Measurements from ENCODE around the gene HSPA12A. TPM values are rescaled to one million over a fixed set of nuclear protein-coding genes. Genes with fewer than 3 reads are reported as not detected.

HSPA12A gene
- total RNA-seq, 4 donors from 2014 or later = 20.2 to 55.1 (median 32.5) TPM

GRCh38 chr10:116654816-116655215, 87.5 kb downstream of the HSPA12A start:
- DNase-seq (ENCODE audit: low spot score) (no peak), ATAC-seq (ENCODE audit: low FRiP score) (no peak)
- no peak for TF ChIP-seq CTCF (IDR thresholded peaks at IDR 0.05)

GRCh38 chr10:116653885-116654284, 88.5 kb downstream of the HSPA12A start:
- no peak for TF ChIP-seq CTCF (IDR thresholded peaks at IDR 0.05)
- no peak for DNase-seq (ENCODE audit: low spot score)
- ATAC-seq (ENCODE audit: low FRiP score) = no peak

GRCh38 chr10:116648903-116649302, 93.5 kb downstream of the HSPA12A start:
- DNase-seq (ENCODE audit: low spot score) = no peak
- no peak for TF ChIP-seq CTCF (IDR thresholded peaks at IDR 0.05)
- ATAC-seq (ENCODE audit: low FRiP score) = no peak

GRCh38 chr10:116646502-116646901, 95.9 kb downstream of the HSPA12A start:
- ATAC-seq (ENCODE audit: low FRiP score) (no peak), DNase-seq (ENCODE audit: low spot score) (no peak)
- no peak for TF ChIP-seq CTCF (IDR thresholded peaks at IDR 0.05)

GRCh38 chr10:116637830-116638229, 104.5 kb downstream of the HSPA12A start:
- TF ChIP-seq CTCF (IDR thresholded peaks at IDR 0.05) = no peak
- DNase-seq (ENCODE audit: low spot score) (no peak), ATAC-seq (ENCODE audit: low FRiP score) (no peak)

GRCh38 chr10:116636976-116637375, 105.4 kb downstream of the HSPA12A start:
- ATAC-seq (ENCODE audit: low FRiP score) = no peak
- no peak for DNase-seq (ENCODE audit: low spot score)
- TF ChIP-seq CTCF (IDR thresholded peaks at IDR 0.05) = no peak

GRCh38 chr10:116636385-116636784, 106.0 kb downstream of the HSPA12A start:
- DNase-seq (ENCODE audit: low spot score) (no peak), ATAC-seq (ENCODE audit: low FRiP score) (no peak)
- no peak for TF ChIP-seq CTCF (IDR thresholded peaks at IDR 0.05)
